Endothelial cell of umbilical vein (primary cell): ENCODE measurements around the gene PPM1L. TPM values are rescaled to one million over a fixed set of nuclear protein-coding genes. Genes with fewer than 3 reads are reported as not detected.

Experiments
- BruUV-seq: library from RNA; stranded (reverse); fragments of 400-500 nt; replicated peaks from 2 replicates; lab custom pipeline; 2021; lab: Mats Ljungman, UMichigan
- CTCF ChIA-PET: fragments of 300-600, 350-600 bp; sonication (Branson Sonifier 250); formaldehyde crosslinking; loops from one replicate; lab custom pipeline; 2021; ENCODE audit warnings: antibody characterized with exemption, inconsistent platforms; lab: Charles Lee
- POLR2A ChIA-PET: fragments of 300-600, 350-600 bp; sonication (Branson Sonifier 250); formaldehyde crosslinking; loops from one replicate; lab custom pipeline; 2021; ENCODE audit warnings: antibody characterized with exemption, inconsistent platforms; lab: Charles Lee
- DNase-seq: peaks from one replicate; pipeline ENCODE4 v3.0.0-alpha.2; 2011; ENCODE audit warnings: low read depth, low spot score
- FAIRE-seq: peaks from 2 replicates; lab custom pipeline; 2011; peaks lifted over from hg19 to GRCh38; lab: Jason Lieb, UNC
- H2AFZ ChIP-seq: 2 replicates; pipeline ENCODE4 v1.6.0; 2012; ENCODE audit warnings: low read depth, low read length, control low read depth, inconsistent platforms
- H3K27ac ChIP-seq: 2 replicates; pipeline ENCODE4 v1.5.1; 2011; ENCODE audit warnings: low read depth, mild to moderate bottlenecking, control low read depth, low read length, moderate library complexity; ENCODE audit not compliant: insufficient read depth
- H3K27me3 ChIP-seq, 2 experiments: 2 replicates each; pipeline versions ENCODE4 v1.6.0 to v1.6.1; 2011; ENCODE audit warnings: low read length in 2 of 2, mixed read lengths in 1 of 2; ENCODE audit not compliant: control insufficient read depth in 2 of 2, insufficient read depth in 2 of 2
- H3K36me3 ChIP-seq, 2 experiments: 2 replicates in 1 of 2; 3 replicates in 1 of 2; pipeline ENCODE4 v1.5.1; 2011; ENCODE audit warnings: low read length in 2 of 2, mild to moderate bottlenecking in 1 of 2, moderate library complexity in 1 of 2; ENCODE audit not compliant: control insufficient read depth in 2 of 2, insufficient read depth in 2 of 2; ENCODE audit errors: extremely low read depth in 1 of 2
- H3K4me1 ChIP-seq: 3 replicates; pipeline ENCODE4 v1.5.1; 2011; ENCODE audit warnings: mild to moderate bottlenecking, low read length; ENCODE audit not compliant: control insufficient read depth, insufficient read depth; ENCODE audit errors: extremely low read depth
- H3K4me2 ChIP-seq: 2 replicates; pipeline ENCODE4 v1.6.1; 2011; ENCODE audit warnings: low read length, control low read depth, mixed read lengths; ENCODE audit not compliant: insufficient read depth
- H3K4me3 ChIP-seq, 3 experiments: fragments of 200-600 bp in 1 of 3; sonication (generic), shearing (Covaris generic) in 1 of 3; replicated peaks in 1 of 3; 2 replicates each; pipeline ENCODE4 v1.5.1; 2011 to 2016; ENCODE audit warnings: control low read depth in 3 of 3, low read length in 3 of 3, mild to moderate bottlenecking in 2 of 3, inconsistent platforms in 1 of 3, low read depth in 1 of 3, moderate library complexity in 1 of 3; ENCODE audit not compliant: insufficient read depth in 1 of 3
- H3K79me2 ChIP-seq: 2 replicates; pipeline ENCODE4 v1.6.0; 2012; ENCODE audit warnings: low read length, inconsistent platforms; ENCODE audit not compliant: control insufficient read depth, insufficient read depth
- H3K9ac ChIP-seq: replicated peaks from 2 replicates; pipeline ENCODE3; 2011; ENCODE audit warnings: low read length, control low read depth; ENCODE audit not compliant: insufficient read depth; ENCODE audit errors: extremely low read depth
- H3K9me1 ChIP-seq: replicated peaks from 3 replicates; pipeline ENCODE4 v1.6.0; 2011; ENCODE audit warnings: mild to moderate bottlenecking, low read length; ENCODE audit not compliant: control insufficient read depth, insufficient read depth; ENCODE audit errors: extremely low read depth
- H3K9me3 ChIP-seq: replicated peaks from 2 replicates; pipeline ENCODE4 v1.5.1; 2012; ENCODE audit warnings: low read length, inconsistent platforms; ENCODE audit not compliant: control insufficient read depth, insufficient read depth
- H4K20me1 ChIP-seq: replicated peaks from 2 replicates; pipeline ENCODE3; 2011; ENCODE audit warnings: mild to moderate bottlenecking, low read length; ENCODE audit not compliant: control insufficient read depth, insufficient read depth; ENCODE audit errors: extremely low read depth
- CTCF ChIP-seq, 2 donors: IDR thresholded peaks; 1 replicate in 1 of 2; 2 replicates in 1 of 2; pipeline ENCODE4 v1.5.1; 2011; ENCODE audit warnings: low read length in 2 of 2, mild to moderate bottlenecking in 2 of 2, moderate library complexity in 2 of 2, control low read depth in 1 of 2, inconsistent platforms in 1 of 2, low read depth in 1 of 2; ENCODE audit not compliant: insufficient read depth in 1 of 2; ENCODE audit errors: extremely low read depth in 1 of 2
- FOS ChIP-seq: IDR thresholded peaks from 2 replicates; pipeline ENCODE4 v1.6.1; 2011; ENCODE audit warnings: mild to moderate bottlenecking, low read length, moderate library complexity, borderline replicate concordance; ENCODE audit not compliant: insufficient read depth
- GATA2 ChIP-seq: IDR thresholded peaks from 2 replicates; pipeline ENCODE4 v1.7.0; 2011; ENCODE audit warnings: low read depth, mild to moderate bottlenecking, moderate library complexity, mixed read lengths, low read length; ENCODE audit not compliant: insufficient read length, insufficient read depth
- MAX ChIP-seq: IDR thresholded peaks from 2 replicates; pipeline ENCODE4 v1.6.1; 2011; ENCODE audit not compliant: insufficient read depth, insufficient read length
- MYC ChIP-seq: IDR thresholded peaks from one replicate; pipeline ENCODE4 v1.6.1; 2011; ENCODE audit warnings: mild to moderate bottlenecking, low read depth, low read length
- POLR2A ChIP-seq: IDR thresholded peaks from 2 replicates; pipeline ENCODE4 v1.6.1; 2012; ENCODE audit warnings: low read depth, mild to moderate bottlenecking, control low read depth, low read length
- POLR2AphosphoS5 ChIP-seq: IDR thresholded peaks from 2 replicates; pipeline ENCODE4 v1.6.1; 2012; ENCODE audit warnings: low read depth, mild to moderate bottlenecking, control low read depth, low read length, moderate library complexity; ENCODE audit not compliant: insufficient read depth
- dilution Hi-C: fragments of 300-500 bp; cut with MboI; formaldehyde crosslinking; loops from one replicate; pipeline ENCODE4 v1.15.0; 2019; ENCODE audit warnings: low sequenced_read_pairs; ENCODE audit not compliant: extremely low pct_ligation_motif_present
- intact Hi-C: fragments of 100-400 bp; cut with micrococcal nuclease; formaldehyde crosslinking; loops from one replicate; pipeline ENCODE4 v1.10.0; 2022
- polyA plus RNA-seq, 4 experiments: library from polyadenylated mRNA; depleted of rRNA in 3 of 4; stranded (reverse) in 3 of 4; unstranded in 1 of 4; fragments of >200 nt; gene quantifications; 2 replicates each; pipeline versions ENCODE4 v1.2.1 to v1.2.3, GENCODE V29; 2011 to 2012; ENCODE audit warnings: missing spikeins in 1 of 4
- total RNA-seq: library from RNA; stranded (reverse); gene quantifications from 2 replicates; pipeline ENCODE4 v1.2.3, GENCODE V29; 2021

PPM1L gene
- total and polyA plus RNA-seq, 2 donors (not counting 3 experiments of a cell fraction or from before 2014, with no cell fraction given) = 0.63 to 2.9 TPM

- ChIA-PET POLR2A (no interaction called here), CTCF (interaction anchor here (1.2 to 1.8 kb wide), 4 partner anchors 7 to 67 kb away, joined by 3 to 5 read pairs (median 4); no protein-coding TSS in a partner anchor)
- no peaks in the 10 kb centered on the region for H3K27me3 ChIP-seq
- no peaks in the 10 kb centered on the region for H3K4me1 ChIP-seq
- H3K9me1 ChIP-seq = no peaks in the 10 kb centered on the region
- no TSS peak for BruUV-seq
- TF ChIP-seq CTCF (IDR thresholded peaks at IDR 0.05; ENCODE audit: extremely low read depth in 1 of 2, insufficient read depth in 1 of 2, low read depth in 1 of 2, low read length in 2 of 2) = no peak
- no peak for TF ChIP-seq FOS
- no peak for TF ChIP-seq MAX
- TF ChIP-seq POLR2AphosphoS5 = no peak
- TF ChIP-seq POLR2A = no peak
- TF ChIP-seq GATA2 = no peak
- TF ChIP-seq MYC = no peak
- no peaks in the 10 kb centered on the region for H3K9me3 ChIP-seq
- DNase-seq (no peak), FAIRE-seq (no peak)
- H3K4me3 ChIP-seq = no peak overlapping the region
- H3K79me2 ChIP-seq = no peaks in the 10 kb centered on the region
- no peak overlapping the region for H3K4me2 ChIP-seq
- intact Hi-C loops (no loop called here), dilution Hi-C loops (no loop called here)
- H2AFZ ChIP-seq = no peak overlapping the region
- no peak overlapping the region for H3K9ac ChIP-seq
- no peaks in the 10 kb centered on the region for H3K36me3 ChIP-seq
- H4K20me1 ChIP-seq = no peaks in the 10 kb centered on the region
- no peak overlapping the region for H3K27ac ChIP-seq
Measured at GRCh38 chr3:160992712-160993111, 236.7 kb downstream of the PPM1L start.
